Upper lobe of right lung (tissue), 1 donor: Measurements from ENCODE around the gene CAMTA1. TPM values are rescaled to one million over a fixed set of nuclear protein-coding genes. Genes with fewer than 3 reads are reported as not detected.

ENCODE experiments used
- ATAC-seq: fragments of 200-7000 bp; cut with Tn5 transposase; one replicate; pipeline ENCODE4 v1.9.1; 2020; ENCODE audit warnings: mild to moderate bottlenecking, moderate library complexity
- DNase-seq: peaks from one replicate; pipeline ENCODE4 v3.0.0-alpha.2; 2020
- H3K27ac ChIP-seq: fragments of 200-600 bp; one replicate; pipeline ENCODE4 v1.8.0; 2022
- H3K27me3 ChIP-seq: fragments of 200-600 bp; one replicate; pipeline ENCODE4 v1.8.0; 2022; ENCODE audit warnings: mild to moderate bottlenecking
- H3K36me3 ChIP-seq: fragments of 200-600 bp; one replicate; pipeline ENCODE4 v1.8.0; 2022
- H3K4me1 ChIP-seq: fragments of 200-600 bp; one replicate; pipeline ENCODE4 v1.8.0; 2022
- H3K4me3 ChIP-seq: fragments of 200-600 bp; one replicate; pipeline ENCODE4 v1.8.0; 2022; ENCODE audit warnings: mild to moderate bottlenecking
- H3K9me3 ChIP-seq: fragments of 200-600 bp; one replicate; pipeline ENCODE4 v1.8.0; 2022
- CTCF ChIP-seq: fragments of 200-600 bp; IDR thresholded peaks from one replicate; pipeline ENCODE4 v1.8.0; 2022; ENCODE audit warnings: antibody characterized with exemption
- intact Hi-C: fragments of 100-400 bp; cut with DNase I; formaldehyde crosslinking; loops from one replicate; pipeline ENCODE4 v1.11.0; 2022
- total RNA-seq: library from RNA; stranded (reverse); fragmentation: NEBNext Ultra II Directional; extraction: Animal tissue kit (Norgen Biotek cat#: 25700); gene quantifications from one replicate; pipeline ENCODE4 v1.2.1, GENCODE V29; 2021
- donor health status: DM: no; HTN: yes; CAD: no; lungs with severe emphysema.

Gene CAMTA1
- total RNA-seq, 1 donor from 2014 or later = 63.4 TPM

DNA sequence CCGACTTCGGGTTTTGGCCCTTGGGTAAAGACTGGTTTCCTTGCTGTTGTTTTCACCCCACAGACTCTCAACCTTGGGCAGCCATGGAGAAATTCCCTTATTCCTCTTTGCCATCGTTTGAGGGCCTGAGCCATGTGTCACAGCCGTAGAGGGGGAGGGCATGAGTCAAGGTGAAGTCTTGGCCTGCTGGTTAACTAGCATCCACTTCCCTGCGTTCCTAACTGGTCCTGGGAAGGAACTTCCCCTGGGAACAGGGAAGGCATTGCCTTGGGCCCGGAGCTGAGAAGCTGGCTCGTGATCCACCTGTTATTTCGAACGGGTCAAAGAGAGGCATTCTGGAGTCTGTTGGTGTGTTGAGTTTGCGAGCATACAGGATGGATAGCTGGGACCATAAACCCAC is 464.9 kb downstream of the CAMTA1 start:
- H3K27ac ChIP-seq = no peak overlapping the region
- no peaks in the 10 kb centered on the region for H3K9me3 ChIP-seq
- no peaks in the 10 kb centered on the region for H3K36me3 ChIP-seq
- intact Hi-C loops = no loop called here
- no peaks in the 10 kb centered on the region for H3K4me1 ChIP-seq
- no peak for DNase-seq
- H3K27me3 ChIP-seq = no peaks in the 10 kb centered on the region
- no peak for ATAC-seq
- H3K4me3 ChIP-seq = no peak overlapping the region
- no peak for TF ChIP-seq CTCF

DNA sequence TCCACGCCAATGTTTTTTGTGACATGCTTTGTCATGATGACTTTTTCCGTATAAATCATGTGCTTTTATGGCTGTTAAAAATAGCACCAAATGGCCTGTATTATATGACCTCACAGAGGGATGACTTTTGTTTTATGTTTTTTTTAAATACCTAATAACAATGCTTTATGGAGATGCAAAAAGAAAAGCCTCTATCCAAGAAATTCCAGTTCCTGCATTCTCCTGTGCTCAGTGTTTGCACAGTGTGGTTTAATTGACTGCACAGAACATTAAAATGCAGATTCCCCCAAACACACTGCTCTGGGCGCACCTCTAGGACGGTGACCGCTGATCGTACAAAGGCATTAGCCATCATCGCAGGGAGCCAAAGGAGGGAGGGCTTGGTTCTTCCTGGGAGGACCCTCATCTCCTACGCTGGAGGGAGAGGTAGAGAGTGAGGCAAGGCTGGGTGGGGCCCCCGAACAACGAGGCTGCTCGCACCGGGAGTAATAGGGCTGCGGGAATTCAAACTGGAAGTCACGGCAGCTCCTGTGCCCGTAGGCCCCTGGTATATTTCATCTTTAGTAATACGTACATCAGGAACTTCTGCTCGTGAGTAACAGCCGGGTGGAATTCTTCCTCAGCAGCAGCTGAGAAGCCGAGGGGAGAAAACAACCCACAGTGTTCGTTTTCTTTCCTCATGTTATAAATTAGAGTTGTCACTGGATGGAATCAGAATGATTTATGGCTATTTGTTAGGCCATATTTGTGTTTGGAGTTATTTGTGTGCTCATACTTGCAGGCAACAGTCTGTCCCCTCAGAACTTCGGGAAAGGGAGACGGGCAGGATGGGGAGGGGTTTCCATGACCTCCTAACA is 465.6 kb downstream of the CAMTA1 start:
- no peak for ATAC-seq
- H3K4me1 ChIP-seq = no peaks in the 10 kb centered on the region
- H3K9me3 ChIP-seq = no peaks in the 10 kb centered on the region
- intact Hi-C loops = no loop called here
- no peak for TF ChIP-seq CTCF
- H3K4me3 ChIP-seq = no peak overlapping the region
- H3K27ac ChIP-seq = no peak overlapping the region
- H3K27me3 ChIP-seq = no peaks in the 10 kb centered on the region
- DNase-seq = no peak
- no peaks in the 10 kb centered on the region for H3K36me3 ChIP-seq

- no peak for ATAC-seq
Measured at GRCh38 chr1:7251454-7251800, 466.2 kb downstream of the CAMTA1 start.

GRCh38 chr1:7252411-7253117 is 467.3 kb downstream of the CAMTA1 start:
- no peaks in the 10 kb centered on the region for H3K36me3 ChIP-seq
- no peak overlapping the region for H3K4me3 ChIP-seq
- no peak for TF ChIP-seq CTCF
- intact Hi-C loops = no loop called here
- no peaks in the 10 kb centered on the region for H3K27me3 ChIP-seq
- DNase-seq = no peak
- no peak for ATAC-seq
- no peaks in the 10 kb centered on the region for H3K9me3 ChIP-seq
- no peak overlapping the region for H3K27ac ChIP-seq
- no peaks in the 10 kb centered on the region for H3K4me1 ChIP-seq

More at GRCh38 chr1:7251454-7251800, 466.2 kb downstream of the CAMTA1 start:
- no peak overlapping the region for H3K4me3 ChIP-seq
- intact Hi-C loops = no loop called here
- no peaks in the 10 kb centered on the region for H3K4me1 ChIP-seq
- no peaks in the 10 kb centered on the region for H3K9me3 ChIP-seq
- no peak overlapping the region for H3K27ac ChIP-seq
- H3K36me3 ChIP-seq = no peaks in the 10 kb centered on the region
- no peaks in the 10 kb centered on the region for H3K27me3 ChIP-seq
- DNase-seq = no peak
- no peak for TF ChIP-seq CTCF

DNA sequence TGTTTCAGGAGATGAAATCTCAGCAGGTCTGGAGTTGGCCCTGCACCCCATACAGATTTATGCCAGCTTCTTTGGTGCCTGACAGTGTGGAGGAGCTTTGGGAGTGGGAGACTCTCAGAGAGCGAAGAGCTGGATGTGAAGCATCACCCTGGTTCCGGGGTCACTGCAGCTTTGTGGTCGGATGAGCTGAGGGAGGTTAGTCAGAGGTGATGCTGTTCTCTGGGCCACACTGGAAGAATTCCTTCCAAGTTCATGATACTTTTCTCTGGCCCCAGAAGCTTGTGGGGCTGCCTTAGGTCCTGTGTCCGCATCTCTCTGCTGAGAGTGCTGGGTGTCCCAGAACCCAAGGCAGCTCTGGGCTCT is 467.8 kb downstream of the CAMTA1 start:
- intact Hi-C loops = no loop called here
- no peak for ATAC-seq
- H3K36me3 ChIP-seq = no peaks in the 10 kb centered on the region

More for the DNA sequence above, 467.8 kb downstream of the CAMTA1 start:
- no peak overlapping the region for H3K27ac ChIP-seq
- H3K9me3 ChIP-seq = no peaks in the 10 kb centered on the region
- no peak for DNase-seq
- no peak overlapping the region for H3K4me3 ChIP-seq
- no peak for TF ChIP-seq CTCF
- H3K4me1 ChIP-seq = no peaks in the 10 kb centered on the region
- H3K27me3 ChIP-seq = no peaks in the 10 kb centered on the region
